Uterus (tissue), 4 donors: ENCODE data around the gene TNFRSF1A. TPM values are rescaled to one million over a fixed set of nuclear protein-coding genes. Genes with fewer than 3 reads are reported as not detected.

Source experiments
- DNase-seq, 2 donors: peaks; one replicate each; pipeline ENCODE4 v3.0.0-alpha.2; 2019 to 2020
- H3K27ac ChIP-seq, 2 donors: fragments of 200-600 bp; sonication (generic); 1 replicate in 1 of 2; 2 replicates in 1 of 2; pipeline ENCODE4 v1.5.1; 2016 to 2018
- H3K27me3 ChIP-seq, 2 donors: fragments of 200-600 bp; sonication (generic); one replicate each; pipeline ENCODE4 v1.5.1; 2018 to 2019; ENCODE audit warnings: control low read depth in 1 of 2
- H3K36me3 ChIP-seq, 2 donors: fragments of 200-600 bp; sonication (generic); one replicate each; pipeline ENCODE4 v1.5.1; 2019; ENCODE audit warnings: control low read depth in 1 of 2
- H3K4me1 ChIP-seq, 2 donors: fragments of 200-600 bp; sonication (generic); one replicate each; pipeline ENCODE4 v1.5.1; 2018 to 2019; ENCODE audit warnings: control low read depth in 1 of 2
- H3K4me3 ChIP-seq, 2 donors: fragments of 200-600 bp; sonication (generic); 1 replicate in 1 of 2; 2 replicates in 1 of 2; pipeline ENCODE4 v1.5.1; 2018 to 2019; ENCODE audit warnings: mild to moderate bottlenecking in 1 of 2
- H3K9me3 ChIP-seq, 2 donors: fragments of 200-600 bp; sonication (generic); one replicate each; pipeline ENCODE4 v1.5.1; 2019; ENCODE audit warnings: control low read depth in 1 of 2
- CTCF ChIP-seq, 4 experiments: fragments of 200-600 bp in 2 of 4; fragments of 450-650 bp in 2 of 4; sonication (generic) in 2 of 4; IDR thresholded peaks; one replicate each; pipeline ENCODE4 v1.5.1; 2016 to 2019; ENCODE audit warnings: antibody characterized with exemption in 4 of 4, mild to moderate bottlenecking in 2 of 4, moderate library complexity in 1 of 4
- POLR2A ChIP-seq, 2 donors: fragments of 450-650 bp; IDR thresholded peaks; one replicate each; pipeline ENCODE4 v1.6.1; 2016; ENCODE audit warnings: antibody characterized with exemption in 2 of 2, mild to moderate bottlenecking in 1 of 2, moderate library complexity in 1 of 2
- intact Hi-C: fragments of 100-400 bp; cut with DNase I; formaldehyde crosslinking; loops from one replicate; pipeline ENCODE4 v1.15.1; 2023; ENCODE audit warnings: low total_unique reads
- total RNA-seq, 4 donors: library from RNA; depleted of rRNA in 3 of 4; stranded (reverse); fragments of >200 nt in 3 of 4; gene quantifications; one replicate each; pipeline versions ENCODE4 v1.1.0 to v1.2.4, GENCODE V29; 2014 to 2023
- donor health status: DM: yes; HTN: yes; CAD: no.

Gene TNFRSF1A
- total RNA-seq, 4 donors from 2014 or later, result 71.8 to 297 (median 174) TPM

- no peak for DNase-seq
- Histone ChIP-seq H3K4me1 (no peaks in the 10 kb centered on the region), H3K9me3 (no peaks in the 10 kb centered on the region), H3K4me3 (no peak overlapping the region), H3K27ac (no peak overlapping the region), H3K27me3 (no peaks in the 10 kb centered on the region), H3K36me3 (no peaks in the 10 kb centered on the region)
- intact Hi-C loops, result loop anchor here (10.0 kb wide), 1 partner anchor 148 kb away; no protein-coding TSS in a partner anchor
- TF ChIP-seq POLR2A (IDR thresholded peaks at IDR 0.05) (no peak), CTCF (IDR thresholded peaks at IDR 0.05) (no peak)
Observed at GRCh38 chr12:6316921-6317692, 24.8 kb downstream of the TNFRSF1A start.

GRCh38 chr12:6315704-6316597 is 25.9 kb downstream of the TNFRSF1A start:
- intact Hi-C loops, result loop anchor here (10.0 kb wide), 1 partner anchor 149 kb away; no protein-coding TSS in a partner anchor

GRCh38 chr12:6315184-6315583 is 26.7 kb downstream of the TNFRSF1A start:
- no peaks in the 10 kb centered on the region for H3K36me3 ChIP-seq
- TF ChIP-seq POLR2A (IDR thresholded peaks at IDR 0.05) (no peak), CTCF (IDR thresholded peaks at IDR 0.05) (no peak)
- no peak for DNase-seq
- H3K27ac ChIP-seq, result no peak overlapping the region
- no peak overlapping the region for H3K4me3 ChIP-seq
- H3K9me3 ChIP-seq, result no peaks in the 10 kb centered on the region
- H3K4me1 ChIP-seq, result peaks cover 0 to 8% of the 10 kb centered on the region in 2 donors
- intact Hi-C loops, result loop anchor here (10.0 kb wide), 1 partner anchor 150 kb away; no protein-coding TSS in a partner anchor
- H3K27me3 ChIP-seq, result peaks cover 5 to 7% of the 10 kb centered on the region in 2 donors

More at GRCh38 chr12:6315704-6316597, 25.9 kb downstream of the TNFRSF1A start:
- H3K27me3 ChIP-seq, result peaks cover 2 to 4% of the 10 kb centered on the region in 2 donors
- no peak for DNase-seq
- peaks cover 0 to under 1% of the 10 kb centered on the region in 2 donors for H3K4me1 ChIP-seq
- H3K27ac ChIP-seq, result no peak overlapping the region
- H3K9me3 ChIP-seq, result no peaks in the 10 kb centered on the region
- no peaks in the 10 kb centered on the region for H3K36me3 ChIP-seq
- H3K4me3 ChIP-seq, result no peak overlapping the region
- TF ChIP-seq CTCF (IDR thresholded peaks at IDR 0.05) (no peak), POLR2A (IDR thresholded peaks at IDR 0.05) (no peak)

- intact Hi-C loops, result loop anchor here (10.0 kb wide), 1 partner anchor 150 kb away; no protein-coding TSS in a partner anchor
- Histone ChIP-seq H3K4me3 (no peak overlapping the region), H3K9me3 (no peaks in the 10 kb centered on the region), H3K36me3 (no peaks in the 10 kb centered on the region), H3K27me3 (peaks cover 5 to 7% of the 10 kb centered on the region in 2 donors), H3K27ac (no peak overlapping the region), H3K4me1 (peaks cover 0 to 9% of the 10 kb centered on the region in 2 donors)
- TF ChIP-seq POLR2A (IDR thresholded peaks at IDR 0.05), result no peak
- no peak for DNase-seq
Observed at GRCh38 chr12:6314776-6315175, 27.1 kb downstream of the TNFRSF1A start.

GRCh38 chr12:6313326-6313940 is 28.4 kb downstream of the TNFRSF1A start:
- DNase-seq, result no peak
- H3K27me3 ChIP-seq, result peaks cover 5 to 7% of the 10 kb centered on the region in 2 donors
- no peaks in the 10 kb centered on the region for H3K36me3 ChIP-seq
- H3K9me3 ChIP-seq, result no peaks in the 10 kb centered on the region
- no peak overlapping the region for H3K27ac ChIP-seq
- intact Hi-C loops, result loop anchor here (10.0 kb wide), 1 partner anchor 151 kb away; no protein-coding TSS in a partner anchor
- H3K4me1 ChIP-seq, result peaks cover 0 to 9% of the 10 kb centered on the region in 2 donors
- no peak for TF ChIP-seq CTCF (IDR thresholded peaks at IDR 0.05)
- no peak for TF ChIP-seq POLR2A (IDR thresholded peaks at IDR 0.05)
- H3K4me3 ChIP-seq, result no peak overlapping the region
